ENCODE measurements around the gene DPY19L3.
A peak's percentile ranks its signal among the peaks of the same experiment; 100 is the strongest.
"Not testable (repeated sequence)": the region's sequence is repeated elsewhere in the genome, so short reads cannot be mapped to it uniquely, and the experiment has no call there.

Gene DPY19L3

GRCh38 chr19:32447534-32447933, 42.0 kb downstream of the DPY19L3 start:
- not testable (repeated sequence) for DNase-seq (ENCODE audit: low read depth)

DNA sequence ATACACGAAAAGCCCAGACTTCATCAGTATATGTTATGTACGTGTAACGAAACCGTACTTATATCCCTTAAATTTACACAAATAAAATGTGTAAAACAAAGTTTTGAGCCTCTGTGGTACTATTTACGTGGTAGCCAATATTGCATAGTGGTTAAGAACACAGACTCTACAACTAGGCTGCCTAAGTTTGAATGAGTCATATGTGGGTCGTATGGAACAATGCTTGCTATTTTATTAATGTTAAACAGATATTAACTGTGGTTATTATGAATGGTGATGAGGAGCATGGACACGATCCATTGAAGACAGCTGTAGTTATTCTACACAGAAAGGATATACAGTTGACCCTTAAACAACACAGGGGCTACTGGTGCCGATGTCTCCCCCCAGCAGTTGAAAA, 42.5 kb downstream of the DPY19L3 start:
- no peak for DNase-seq (ENCODE audit: low read depth)

DNA sequence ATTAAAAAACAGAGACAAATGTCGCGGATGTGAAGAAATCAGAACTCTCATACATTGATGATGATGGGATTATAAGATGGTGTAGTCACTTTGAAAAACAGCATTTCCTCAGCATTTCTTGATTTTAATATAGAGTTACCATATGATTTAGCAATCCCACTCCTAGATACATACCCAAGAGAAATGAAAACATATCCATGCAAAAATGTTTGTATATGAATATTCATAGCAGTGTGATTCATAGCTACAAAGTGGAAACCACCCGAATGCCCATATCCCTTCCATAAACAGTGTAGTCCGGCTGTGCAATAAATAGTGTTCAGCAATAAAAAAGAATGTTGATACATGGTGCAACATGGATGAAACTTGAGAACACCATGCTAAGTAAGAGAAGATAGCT, 44.6 kb downstream of the DPY19L3 start:
- peak; percentile 26 for DNase-seq (ENCODE audit: low read depth)

- peak; percentile 24 for DNase-seq (ENCODE audit: low read depth)
Observed at GRCh38 chr19:32453736-32454135, 48.2 kb downstream of the DPY19L3 start.

GRCh38 chr19:32456406-32456805, 50.8 kb downstream of the DPY19L3 start:
- DNase-seq (ENCODE audit: low read depth), result no peak

DNA sequence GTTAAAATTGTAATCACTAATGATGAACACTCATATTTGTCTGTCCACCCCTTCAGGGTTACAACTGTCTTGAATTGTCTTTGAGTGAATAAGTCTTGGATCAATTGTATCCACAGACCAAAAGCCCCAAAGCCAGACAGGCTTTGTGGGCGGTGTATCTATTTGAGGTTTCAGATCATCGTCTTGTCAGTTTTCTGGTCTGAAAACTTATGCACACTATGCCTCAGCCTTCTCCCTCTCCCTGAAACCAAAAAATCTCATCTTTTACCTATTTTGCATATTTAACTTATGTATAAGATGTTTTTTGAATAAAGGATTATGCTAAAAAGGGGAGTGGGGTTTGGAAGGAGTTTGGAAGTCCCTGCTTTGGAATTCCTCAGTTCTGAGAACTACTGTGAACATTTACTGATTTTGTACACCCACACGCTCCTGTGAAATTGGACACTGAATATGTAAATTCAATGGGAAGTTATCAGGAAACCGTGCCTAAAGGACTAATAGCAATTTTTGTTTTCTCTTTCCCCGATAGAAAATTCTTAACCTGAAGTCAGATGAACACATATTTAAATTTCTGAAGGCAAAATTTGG, 52.1 kb downstream of the DPY19L3 start:
- DNase-seq (ENCODE audit: low read depth), result no peak

DNA sequence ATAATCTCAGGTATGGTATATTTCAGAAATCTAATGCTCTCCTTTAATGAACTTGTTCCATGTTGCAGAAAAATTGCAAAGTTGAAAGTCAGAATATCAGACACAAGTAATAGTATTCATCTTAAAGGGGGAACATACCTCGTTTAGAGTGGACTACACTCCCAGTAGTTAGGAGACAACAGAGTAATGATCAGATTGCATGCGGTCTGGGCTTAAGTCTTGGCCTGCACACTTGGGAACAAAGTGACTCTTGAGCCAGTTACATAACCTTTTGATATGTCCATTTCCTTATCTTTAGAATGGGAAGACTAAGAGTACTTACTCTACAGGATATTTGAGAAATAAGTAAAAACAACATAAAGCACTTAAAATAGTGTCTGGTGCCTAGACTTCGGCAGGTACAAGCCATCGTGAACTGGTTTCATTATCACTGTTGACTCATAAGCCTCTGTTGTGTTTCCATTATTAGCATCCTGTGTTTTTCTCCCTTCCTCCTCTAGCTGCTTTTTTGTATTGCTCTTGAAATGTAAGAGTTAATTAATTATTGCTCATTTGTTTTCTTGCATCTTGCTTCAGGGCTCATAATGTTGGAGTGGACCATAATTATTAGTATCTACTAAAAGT, 53.0 kb downstream of the DPY19L3 start:
- DNase-seq (ENCODE audit: low read depth), result peak; percentile 24

DNA sequence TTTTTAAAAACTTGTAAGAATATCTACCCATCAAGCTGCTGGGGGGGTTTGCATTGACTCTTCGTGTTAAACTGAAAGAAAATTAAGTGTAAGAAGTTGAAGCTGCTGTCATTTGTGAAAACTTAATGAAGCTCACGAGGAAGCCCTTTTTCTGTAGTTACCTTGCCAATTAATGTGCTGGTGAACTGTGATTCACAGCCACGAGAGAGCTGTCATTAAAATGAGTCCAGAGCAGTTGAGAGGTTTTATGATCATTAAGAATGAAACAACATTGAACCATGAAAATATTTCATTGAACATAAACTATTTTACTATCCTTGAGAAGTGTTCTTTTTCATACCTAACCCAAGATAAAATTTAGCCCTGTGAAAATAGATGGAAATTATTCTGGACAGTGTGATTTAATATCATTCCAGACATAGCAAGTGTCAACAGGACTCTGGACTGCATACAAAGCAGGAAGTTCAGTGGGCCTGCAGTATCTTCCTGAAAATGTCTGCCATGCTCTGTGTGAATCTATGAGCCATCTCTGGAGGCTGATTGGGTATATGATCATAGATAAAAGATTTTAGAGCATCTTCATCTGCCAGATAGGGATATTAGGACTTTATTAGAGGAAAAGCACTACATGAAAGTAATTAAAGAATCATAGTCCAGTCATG, 53.8 kb downstream of the DPY19L3 start:
- no peak for DNase-seq (ENCODE audit: low read depth)

- no peak for DNase-seq (ENCODE audit: low read depth)
Observed at GRCh38 chr19:32460476-32460875, 54.9 kb downstream of the DPY19L3 start.

GRCh38 chr19:32464279-32464678, 58.7 kb downstream of the DPY19L3 start:
- DNase-seq (ENCODE audit: low read depth), result peak; percentile 25

GRCh38 chr19:32465176-32465575, 59.6 kb downstream of the DPY19L3 start:
- DNase-seq (ENCODE audit: low read depth), result no peak

- no peak for DNase-seq (ENCODE audit: low read depth)
Observed at GRCh38 chr19:32469795-32470194, 64.2 kb downstream of the DPY19L3 start.

DNA sequence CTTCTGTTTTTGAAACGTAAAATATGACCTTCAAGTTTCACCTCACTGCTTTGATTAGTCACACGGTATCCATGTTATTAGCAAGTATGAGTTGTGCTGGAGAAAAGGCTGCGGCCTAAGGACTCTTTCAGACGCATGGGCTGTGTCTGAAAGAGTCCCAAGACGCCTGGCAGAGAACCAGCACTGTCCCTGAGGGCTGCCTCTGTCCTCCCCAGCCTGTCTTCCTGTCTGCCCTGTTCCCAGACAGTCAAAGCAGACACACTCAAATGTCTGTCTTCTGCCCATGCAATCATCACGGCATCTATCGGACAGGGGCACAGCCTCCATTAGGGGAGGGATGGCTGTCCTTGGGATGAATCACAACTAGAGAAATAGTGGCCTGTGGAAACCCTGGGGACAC, 65.5 kb downstream of the DPY19L3 start:
- no peak for DNase-seq (ENCODE audit: low read depth)

- DNase-seq (ENCODE audit: low read depth), result no peak
Observed at GRCh38 chr19:32471811-32472210, 66.2 kb downstream of the DPY19L3 start.

DNA sequence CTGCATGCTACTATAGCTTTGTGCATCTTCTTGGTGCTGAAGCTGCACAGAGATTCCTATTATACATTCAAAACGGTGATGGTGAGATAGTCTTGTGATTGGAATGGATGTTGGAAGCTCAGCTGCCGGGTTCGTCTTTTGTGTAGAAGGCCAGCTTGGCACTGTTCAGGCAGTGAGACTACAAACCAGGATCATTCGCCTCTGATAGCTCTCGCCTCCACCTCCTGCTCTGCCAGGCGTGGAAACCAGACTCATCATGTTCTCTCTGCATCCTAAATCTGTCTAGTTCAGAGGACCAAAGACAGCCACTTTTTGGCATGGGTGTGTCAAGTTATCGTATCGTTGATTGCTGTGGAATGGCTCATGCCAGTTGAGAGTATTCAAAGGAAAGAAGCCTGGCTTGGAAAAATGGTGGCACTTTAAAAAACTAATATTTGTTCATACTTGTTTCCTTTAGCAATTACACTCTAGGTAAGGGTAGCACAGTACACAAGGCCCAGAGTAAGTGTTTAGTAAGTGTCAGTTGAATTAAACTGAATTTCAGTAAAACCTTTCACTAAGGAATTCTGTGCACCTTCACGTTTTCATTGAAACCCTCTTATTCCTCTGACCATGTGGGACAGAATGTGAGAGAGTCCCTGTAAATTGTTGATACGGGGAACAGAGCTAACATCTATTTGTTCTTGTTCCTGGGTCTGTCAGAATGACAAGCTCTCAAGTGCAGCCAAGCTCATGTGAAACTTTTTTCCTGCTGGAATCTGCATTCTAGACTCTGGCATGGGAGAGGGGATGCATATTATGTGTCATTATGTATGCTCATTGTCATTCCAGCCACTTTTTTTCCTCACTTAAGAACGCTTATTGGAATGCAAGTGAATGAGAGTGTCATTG, 69.8 kb downstream of the DPY19L3 start:
- no peak for DNase-seq (ENCODE audit: low read depth)

DNA sequence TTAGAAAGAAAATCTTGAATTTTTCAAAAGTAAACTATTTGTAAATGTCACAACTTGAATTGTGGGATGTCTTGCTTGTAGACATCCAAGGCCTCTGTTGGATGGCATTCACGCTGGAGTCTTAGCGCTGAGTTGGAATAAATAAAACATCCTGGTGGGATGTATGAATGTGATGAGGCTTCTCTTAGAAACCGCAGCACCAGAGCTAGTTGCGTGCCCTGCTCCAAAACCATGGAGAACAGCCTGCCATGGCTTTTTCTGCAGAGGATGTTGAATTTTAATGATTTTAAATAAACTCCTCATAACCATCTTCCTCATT, 70.4 kb downstream of the DPY19L3 start:
- DNase-seq (ENCODE audit: low read depth), result no peak

GRCh38 chr19:32480321-32480720, 74.8 kb downstream of the DPY19L3 start:
- DNase-seq (ENCODE audit: low read depth), result peak; percentile 19

GRCh38 chr19:32483574-32483973, 78.0 kb downstream of the DPY19L3 start:
- no peak for DNase-seq (ENCODE audit: low read depth)

GRCh38 chr19:32489971-32490370, 84.4 kb downstream of the DPY19L3 start:
- peak; percentile 24 for DNase-seq (ENCODE audit: low read depth)

DNA sequence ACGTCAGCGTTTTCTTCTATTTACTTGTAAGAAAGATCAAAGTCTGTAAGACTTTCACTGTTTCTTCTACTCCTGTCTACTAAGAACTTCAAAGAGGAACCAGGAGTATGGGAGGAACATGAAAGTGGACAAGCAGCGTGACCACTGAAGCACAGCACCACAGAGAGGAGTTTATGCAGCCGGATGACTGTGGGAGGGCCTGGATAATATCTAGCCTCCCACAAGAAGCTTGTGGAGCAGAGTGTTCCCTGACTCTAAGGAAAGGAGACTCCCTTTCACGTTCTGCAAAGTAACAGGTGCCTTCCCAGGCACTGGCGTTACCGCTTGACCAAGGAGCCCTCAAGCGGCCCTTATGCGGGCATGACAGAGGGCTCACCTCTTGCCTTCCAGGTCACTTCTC, 91.8 kb downstream of the DPY19L3 start:
- DNase-seq (ENCODE audit: low read depth), result no peak

GRCh38 chr19:32498648-32499200, 93.2 kb downstream of the DPY19L3 start:
- no peak for DNase-seq (ENCODE audit: low read depth)

- not testable (repeated sequence) for DNase-seq (ENCODE audit: low read depth)
Observed at GRCh38 chr19:32512498-32512897, 106.9 kb downstream of the DPY19L3 start.
